GM18499 (cell line): Measurements from ENCODE around the gene ZNF536.
"Not testable (repeated sequence)": the region's sequence is repeated elsewhere in the genome, so short reads cannot be mapped to it uniquely, and the experiment has no call there.

Source experiments
- ATAC-seq: cut with Tn5 transposase; IDR thresholded peaks from one replicate; pipeline ENCODE4 v1.9.1; 2021; ENCODE audit warnings: moderate number of reproducible peaks; ENCODE audit not compliant: insufficient read depth, unreplicated experiment

The ZNF536 gene

DNA sequence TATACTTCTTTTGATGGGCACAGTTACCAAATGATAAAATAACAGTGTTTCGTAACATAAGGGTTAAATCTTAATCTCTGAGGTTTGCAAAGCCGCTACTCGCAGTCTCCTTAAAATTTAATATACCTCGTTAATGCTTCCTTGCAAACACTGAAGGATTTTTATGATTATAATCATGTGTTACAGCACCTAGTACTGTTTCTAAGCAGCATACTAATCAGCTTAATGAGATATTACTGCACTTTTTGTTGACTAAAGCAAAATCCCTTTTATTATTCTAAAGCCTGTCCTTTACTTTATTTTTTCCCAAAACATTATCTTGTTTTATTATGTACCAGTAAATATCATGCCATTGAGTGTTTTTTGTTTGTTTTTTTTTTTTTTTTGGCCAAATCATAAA, 70.5 kb downstream of the ZNF536 start:
- ATAC-seq = no peak

DNA sequence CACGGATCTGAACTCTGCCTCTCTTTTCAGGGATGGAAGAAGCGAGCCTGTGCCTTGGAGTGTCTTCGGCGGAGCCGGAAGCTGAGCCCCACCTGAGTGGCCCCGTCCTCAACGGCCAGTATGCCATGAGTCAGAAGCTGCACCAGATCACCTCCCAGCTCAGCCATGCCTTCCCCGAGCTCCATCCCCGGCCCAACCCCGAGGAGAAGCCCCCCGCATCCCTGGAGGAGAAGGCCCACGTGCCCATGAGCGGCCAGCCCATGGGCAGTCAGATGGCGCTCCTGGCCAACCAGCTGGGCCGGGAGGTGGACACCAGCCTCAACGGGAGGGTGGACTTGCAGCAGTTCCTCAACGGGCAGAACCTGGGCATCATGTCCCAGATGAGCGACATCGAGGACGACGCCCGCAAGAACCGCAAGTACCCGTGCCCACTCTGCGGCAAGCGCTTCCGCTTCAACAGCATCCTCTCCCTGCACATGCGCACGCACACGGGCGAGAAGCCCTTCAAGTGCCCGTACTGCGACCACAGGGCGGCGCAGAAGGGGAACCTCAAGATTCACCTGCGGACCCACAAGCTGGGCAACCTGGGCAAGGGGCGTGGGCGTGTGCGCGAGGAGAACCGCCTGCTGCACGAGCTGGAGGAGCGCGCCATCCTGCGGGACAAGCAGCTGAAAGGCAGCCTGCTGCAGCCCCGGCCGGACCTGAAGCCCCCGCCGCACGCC, 71.5 kb downstream of the ZNF536 start:
- ATAC-seq = no peak

DNA sequence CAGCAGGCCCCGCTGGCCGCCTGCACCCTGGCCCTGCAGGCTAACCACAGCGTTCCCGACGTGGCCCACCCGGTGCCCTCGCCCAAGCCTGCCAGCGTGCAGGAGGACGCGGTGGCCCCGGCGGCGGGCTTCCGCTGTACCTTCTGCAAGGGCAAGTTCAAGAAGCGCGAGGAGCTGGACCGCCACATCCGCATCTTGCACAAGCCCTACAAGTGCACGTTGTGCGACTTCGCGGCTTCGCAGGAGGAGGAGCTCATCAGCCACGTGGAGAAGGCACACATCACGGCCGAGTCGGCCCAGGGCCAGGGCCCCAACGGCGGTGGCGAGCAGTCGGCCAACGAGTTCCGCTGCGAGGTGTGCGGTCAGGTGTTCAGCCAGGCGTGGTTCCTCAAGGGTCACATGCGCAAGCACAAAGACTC, 72.1 kb downstream of the ZNF536 start:
- ATAC-seq = no peak

DNA sequence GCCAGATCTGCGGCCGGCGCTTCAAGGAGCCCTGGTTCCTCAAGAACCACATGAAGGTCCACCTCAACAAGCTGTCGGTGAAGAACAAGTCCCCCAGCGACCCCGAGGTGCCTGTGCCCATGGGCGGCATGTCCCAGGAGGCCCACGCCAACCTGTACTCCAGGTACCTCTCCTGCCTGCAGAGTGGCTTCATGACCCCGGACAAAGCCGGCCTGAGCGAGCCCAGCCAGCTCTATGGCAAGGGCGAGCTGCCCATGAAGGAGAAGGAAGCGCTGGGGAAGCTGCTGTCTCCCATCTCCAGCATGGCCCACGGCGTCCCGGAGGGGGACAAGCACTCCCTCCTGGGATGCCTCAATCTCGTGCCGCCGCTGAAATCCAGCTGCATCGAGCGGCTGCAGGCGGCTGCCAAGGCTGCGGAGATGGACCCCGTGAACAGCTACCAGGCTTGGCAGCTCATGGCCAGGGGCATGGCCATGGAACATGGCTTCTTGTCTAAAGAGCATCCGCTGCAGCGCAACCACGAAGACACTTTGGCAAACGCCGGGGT, 72.6 kb downstream of the ZNF536 start:
- no peak for ATAC-seq

DNA sequence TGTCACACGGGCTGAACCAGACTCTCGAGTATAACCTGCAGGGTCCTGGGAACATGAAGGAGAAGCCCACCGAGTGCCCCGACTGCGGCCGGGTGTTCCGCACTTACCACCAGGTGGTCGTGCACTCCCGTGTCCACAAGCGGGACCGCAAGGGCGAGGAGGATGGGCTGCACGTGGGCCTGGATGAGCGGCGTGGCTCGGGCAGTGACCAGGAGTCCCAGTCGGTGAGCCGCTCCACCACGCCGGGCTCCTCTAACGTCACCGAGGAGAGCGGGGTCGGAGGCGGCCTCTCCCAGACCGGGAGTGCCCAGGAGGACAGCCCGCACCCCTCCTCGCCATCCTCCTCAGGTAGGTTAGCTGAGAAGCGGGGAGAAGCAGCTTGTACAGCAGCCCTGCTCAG, 73.2 kb downstream of the ZNF536 start:
- ATAC-seq = no peak

DNA sequence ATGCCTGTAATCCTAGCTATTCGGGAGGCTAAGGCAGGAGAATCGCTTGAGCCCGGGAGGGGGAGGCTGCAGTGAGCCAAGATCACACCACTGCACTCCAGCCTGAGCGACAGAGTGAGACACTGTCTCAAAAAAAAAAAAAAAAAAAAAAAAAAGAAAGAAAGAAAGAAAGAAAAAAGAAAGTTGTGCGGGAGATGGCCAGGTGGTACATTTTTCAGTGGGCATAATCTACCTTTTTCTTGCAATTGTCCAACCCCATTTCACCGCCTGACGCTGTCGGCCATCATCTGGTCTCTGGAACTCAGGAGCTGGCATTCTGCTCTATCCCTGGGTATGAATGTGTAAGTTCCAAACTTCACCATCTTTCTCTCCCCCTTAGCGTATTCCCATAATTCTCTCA, 73.9 kb downstream of the ZNF536 start:
- not testable (repeated sequence) for ATAC-seq

DNA sequence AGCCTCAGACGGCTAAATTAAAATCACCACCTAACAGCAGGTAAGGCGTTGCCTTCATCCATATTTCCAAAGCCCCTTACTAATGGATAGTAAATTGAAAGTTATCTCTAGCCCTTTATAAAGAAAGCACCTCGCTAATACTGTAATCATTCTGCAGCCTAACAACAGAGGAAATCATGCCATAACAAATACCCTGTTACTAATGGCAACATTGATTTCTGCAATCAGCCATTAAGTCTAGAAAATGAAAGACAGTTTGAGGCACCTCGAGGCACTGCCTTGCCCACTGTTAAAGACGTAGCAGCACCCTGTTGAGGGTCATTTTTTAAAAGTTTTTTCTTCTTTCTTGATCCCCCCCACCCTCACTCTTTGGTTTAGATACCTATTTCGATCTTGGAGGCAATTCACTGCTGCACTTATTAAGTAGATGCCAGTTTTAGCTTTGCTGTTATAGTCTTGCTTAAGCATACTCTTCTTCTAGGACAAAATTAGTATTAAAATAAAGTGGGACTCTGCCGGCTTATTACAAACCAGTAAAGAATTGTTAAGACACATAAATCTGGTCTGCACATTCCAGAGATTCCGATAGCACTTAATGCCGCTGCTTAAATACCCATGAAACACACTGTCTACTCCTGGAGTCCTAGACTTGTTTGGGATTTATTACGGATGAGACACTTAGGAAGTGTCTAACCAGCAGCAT, 74.8 kb downstream of the ZNF536 start:
- ATAC-seq = no peak

DNA sequence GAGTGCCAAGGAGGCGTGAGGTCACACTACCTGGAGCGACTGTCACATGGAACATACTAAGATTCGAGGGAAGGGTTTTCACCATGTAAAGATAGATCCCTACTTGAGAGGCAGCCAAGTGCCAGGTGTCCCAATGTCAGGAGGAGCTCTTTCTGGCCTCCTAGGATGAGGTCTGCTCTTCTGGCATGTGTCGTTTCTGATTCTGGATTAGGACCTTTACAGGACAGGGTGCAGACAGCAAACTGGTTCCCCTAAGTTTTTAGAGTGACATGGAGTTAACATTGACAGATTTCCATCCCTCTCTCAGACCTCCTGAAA, 75.3 kb downstream of the ZNF536 start:
- no peak for ATAC-seq

DNA sequence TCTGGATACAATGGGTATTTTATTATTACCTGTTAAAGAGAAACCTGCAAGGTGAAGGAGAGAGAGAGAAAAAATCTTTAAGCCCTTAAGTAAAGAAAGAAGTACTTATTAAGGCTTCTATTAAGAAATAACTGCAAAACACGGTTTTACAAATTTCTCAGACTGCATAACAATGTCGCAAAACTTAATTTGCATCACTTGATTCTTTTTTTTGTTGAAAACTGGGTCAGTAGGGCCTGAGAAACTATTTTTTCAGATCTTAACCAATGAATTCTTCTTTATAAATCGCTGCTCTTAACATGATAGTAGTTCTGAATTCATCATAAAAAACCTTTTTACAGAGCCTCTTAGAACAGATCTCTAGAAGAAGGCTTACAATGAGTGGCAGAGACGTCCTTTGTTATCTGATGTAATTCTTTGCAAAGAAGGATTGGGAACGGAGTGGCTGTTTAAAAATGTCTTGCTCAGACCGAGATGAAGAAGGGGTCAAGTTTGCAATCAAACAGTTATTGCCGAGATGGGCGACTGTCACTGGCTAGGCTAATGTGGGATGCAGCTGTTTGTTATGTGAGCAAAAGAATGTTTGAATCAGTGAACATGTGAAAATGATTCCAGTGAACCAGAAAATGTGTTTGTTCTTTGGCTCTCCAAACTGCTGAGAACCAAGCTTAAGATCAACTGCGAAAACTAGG, 76.3 kb downstream of the ZNF536 start:
- no peak for ATAC-seq

DNA sequence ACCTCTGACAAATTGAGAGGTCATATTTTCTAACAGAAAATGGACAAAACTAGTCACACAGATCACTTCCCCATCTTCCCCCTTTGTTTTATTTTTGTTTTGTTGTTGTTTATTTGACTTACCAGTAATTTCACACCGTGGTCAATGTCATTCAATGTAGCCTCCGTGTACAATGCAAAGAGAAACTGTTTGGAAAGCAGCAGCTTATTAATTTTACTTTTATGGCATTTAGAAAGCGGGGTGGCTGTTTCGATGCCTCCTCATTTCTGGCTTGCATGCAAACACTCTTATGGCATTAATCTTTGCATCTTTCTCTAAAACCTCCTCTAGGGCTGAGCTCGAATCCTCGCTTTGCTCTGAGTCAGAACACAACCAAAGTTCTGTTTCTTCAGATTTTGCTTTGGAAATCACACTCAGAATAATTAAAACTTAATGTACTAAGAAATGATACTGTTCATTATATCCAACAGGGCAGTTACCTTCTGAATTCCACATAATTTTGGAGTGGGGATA, 77.0 kb downstream of the ZNF536 start:
- ATAC-seq = no peak

DNA sequence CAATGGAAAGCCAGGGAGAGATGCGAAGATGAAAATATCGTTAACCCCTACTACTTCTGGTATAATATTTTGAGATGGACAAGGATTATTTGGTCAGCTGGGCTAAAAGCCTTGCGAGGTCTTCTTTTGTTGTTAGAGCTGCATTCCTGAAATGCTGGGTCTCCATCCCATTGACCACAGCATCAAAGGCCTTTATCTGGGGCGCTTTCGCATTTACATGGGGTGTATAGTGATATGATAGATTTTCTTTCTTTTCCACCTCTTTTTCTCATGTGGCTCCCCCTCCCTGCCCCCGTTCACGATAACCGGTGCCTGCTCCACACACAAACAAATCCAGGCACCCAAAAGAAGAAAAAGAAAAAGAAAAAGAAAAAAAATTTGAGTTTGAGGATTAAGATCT, 77.5 kb downstream of the ZNF536 start:
- no peak for ATAC-seq

DNA sequence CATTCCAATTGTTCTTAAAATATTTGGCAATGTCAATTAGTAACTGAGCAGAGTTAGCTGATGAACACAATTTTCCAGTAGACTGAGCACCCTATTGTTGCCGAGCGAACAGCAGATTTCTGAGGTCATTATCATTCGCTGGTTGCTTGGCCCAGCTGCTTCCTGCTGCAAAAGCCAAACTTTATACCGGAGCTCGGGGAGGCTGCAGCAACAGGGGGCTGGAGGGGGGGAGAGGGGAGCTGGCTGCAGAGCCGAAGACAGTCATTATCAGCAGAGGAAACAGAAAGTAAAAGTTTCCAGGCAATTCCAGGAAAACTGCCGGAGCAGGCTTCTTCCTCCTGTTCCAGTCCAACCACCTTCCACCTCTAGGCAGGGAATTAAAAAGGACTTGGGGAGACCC, 77.9 kb downstream of the ZNF536 start:
- ATAC-seq = no peak

DNA sequence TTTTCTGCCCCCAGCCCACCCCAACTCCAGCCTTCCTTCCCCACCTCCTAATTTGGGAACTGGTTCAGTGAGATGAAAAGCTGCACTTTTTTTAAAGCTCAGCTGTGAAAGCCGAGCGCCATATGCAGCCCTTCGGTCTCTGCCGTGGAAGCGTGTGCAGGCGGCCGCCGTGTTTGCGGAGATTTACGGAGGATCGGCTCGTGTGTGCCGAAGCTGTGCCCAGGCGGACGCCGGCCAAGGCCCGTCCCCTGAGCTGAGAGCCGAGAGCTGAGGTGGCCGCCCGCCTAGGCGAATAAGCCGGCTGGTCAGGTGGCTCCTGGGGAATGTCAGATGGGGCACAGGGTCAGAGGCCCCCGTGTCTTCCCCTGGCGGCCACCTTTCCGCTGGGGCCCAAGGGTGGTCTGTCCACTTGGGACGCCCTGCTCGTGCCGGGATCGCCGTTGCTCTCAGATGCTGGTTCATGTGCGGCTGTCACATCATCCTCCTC, 78.7 kb downstream of the ZNF536 start:
- no peak for ATAC-seq

DNA sequence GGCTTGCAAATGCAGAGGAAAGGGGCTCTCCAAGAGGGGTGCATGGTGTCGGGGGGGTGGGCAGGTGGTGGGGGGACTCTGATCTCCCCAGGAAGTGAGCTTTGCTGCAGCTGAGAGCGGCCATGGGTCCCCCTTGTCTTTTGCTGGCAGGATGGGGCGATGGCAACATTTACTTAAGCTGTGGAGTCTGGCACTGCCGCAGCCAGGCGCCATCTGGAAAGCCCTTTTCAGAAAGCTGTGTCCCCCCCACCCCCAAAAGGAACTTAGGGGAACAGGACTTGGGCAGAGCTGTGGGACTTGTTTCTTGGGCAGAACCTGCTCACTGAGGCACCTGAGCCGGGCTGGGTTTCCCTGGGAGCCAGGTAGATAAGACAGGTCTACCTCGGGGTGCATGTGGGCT, 80.7 kb downstream of the ZNF536 start:
- no peak for ATAC-seq

DNA sequence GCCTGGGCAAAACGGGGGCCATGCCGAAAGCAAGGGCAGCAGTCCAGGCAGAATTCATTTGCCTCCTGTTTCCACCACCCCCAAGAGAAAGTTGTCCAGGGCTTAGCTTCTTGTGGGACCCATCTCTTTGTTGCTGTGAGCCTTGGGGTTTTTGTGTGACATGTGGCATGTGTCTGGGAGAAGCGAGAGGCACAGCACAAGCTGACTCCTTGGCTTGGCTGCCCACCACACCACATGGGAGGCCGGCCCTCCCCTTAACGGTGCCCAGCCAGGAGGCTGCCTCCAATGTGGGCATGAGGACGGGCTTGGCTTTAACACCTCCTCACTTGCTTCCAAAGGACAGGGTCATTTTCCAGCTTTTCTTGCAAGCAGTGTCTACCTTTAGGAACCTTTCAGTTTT, 81.6 kb downstream of the ZNF536 start:
- no peak for ATAC-seq

DNA sequence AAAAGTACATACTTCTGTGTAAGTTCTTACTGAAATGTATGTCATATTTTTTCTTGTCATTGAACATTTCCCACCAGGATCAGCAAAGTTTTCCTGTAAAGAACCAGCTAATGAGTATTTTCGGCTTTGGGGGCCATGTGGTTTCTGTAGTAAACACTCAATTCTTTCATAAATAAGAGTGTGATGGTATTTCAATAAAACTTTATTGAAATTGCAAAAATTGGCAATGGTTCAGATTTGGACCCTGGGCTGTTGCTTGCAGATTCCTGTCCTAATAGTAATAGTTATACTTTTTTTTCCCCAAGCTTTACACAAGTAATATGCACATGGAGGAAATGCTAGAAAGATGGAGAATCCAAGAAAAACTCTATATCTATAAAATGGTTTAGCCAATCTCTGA, 83.7 kb downstream of the ZNF536 start:
- ATAC-seq = no peak

DNA sequence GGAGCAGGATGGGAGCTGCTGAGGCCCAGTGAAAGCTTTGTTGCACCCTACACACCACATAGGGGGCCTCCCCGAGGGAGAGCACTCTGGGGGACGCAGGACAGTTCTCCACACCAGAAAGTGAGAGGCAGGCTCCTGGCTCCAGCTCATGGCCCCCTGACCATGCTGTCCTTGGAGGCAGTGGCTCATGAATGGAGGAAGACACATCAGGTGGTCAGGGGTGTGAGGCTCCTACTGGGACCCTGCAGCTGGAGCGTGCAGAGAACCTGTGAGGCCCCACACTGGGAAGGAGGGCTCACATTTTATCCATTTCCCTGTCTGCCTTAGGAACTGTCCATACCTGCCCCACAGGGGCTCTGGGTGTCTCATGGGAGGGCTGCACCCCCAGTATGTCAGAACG, 85.3 kb downstream of the ZNF536 start:
- no peak for ATAC-seq

DNA sequence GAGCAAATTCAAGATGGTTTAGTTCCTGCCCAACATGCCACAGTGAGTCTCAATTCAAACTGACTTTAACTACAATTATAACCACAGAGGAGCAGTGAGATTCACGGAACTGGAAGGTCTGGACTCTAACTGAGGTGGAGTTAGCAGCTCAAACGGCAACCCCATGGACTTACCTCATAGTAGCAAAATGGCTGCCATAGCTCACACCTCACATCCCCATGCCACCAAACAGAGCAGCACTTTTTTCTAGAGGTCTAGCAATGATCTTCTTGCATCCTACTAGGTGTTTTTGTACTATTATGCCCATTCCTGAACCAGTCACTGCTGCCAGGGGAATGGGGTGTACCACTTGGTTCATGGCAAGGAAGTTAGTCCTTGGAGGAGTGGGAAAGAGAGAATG, 87.7 kb downstream of the ZNF536 start:
- ATAC-seq = no peak

DNA sequence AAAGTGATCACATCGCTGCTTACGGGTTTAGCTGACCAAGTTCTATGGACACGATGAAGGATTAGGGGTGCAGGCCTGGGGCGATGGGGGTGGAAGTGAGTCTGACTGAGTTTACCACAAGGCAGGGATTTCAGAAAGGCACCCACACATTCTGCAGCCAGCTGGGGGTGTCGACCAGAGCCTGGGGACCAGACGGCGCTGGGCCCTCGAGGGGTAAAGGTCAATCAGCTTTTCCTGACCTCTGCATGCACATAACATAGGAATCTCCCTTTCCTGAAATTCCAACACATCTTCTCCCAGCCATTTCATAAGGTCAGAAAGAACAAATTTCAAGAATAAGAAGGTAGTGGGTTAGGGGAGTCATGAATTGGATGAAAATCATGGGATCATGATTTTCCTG, 92.0 kb downstream of the ZNF536 start:
- ATAC-seq = no peak

DNA sequence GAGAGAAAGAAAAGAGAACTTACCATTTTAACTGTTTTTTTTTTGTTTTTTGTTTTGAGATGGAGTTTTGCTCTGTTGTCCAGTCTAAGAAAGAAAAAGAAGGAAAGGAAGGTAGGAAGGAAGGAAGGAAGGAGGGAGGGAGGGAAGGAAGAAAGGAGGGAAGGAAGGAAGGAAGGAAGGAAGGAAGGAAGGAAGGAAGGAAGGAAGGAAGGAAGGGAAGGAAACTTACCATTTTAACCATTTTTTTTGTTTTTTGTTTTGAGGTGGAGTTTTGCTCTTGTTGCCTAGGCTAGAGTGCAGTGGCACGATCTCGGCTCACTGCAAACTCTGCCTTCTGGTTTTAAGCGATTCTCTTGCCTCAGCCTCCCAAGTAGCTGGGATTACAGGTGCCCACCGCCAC, 94.4 kb downstream of the ZNF536 start:
- ATAC-seq = not testable (repeated sequence)

DNA sequence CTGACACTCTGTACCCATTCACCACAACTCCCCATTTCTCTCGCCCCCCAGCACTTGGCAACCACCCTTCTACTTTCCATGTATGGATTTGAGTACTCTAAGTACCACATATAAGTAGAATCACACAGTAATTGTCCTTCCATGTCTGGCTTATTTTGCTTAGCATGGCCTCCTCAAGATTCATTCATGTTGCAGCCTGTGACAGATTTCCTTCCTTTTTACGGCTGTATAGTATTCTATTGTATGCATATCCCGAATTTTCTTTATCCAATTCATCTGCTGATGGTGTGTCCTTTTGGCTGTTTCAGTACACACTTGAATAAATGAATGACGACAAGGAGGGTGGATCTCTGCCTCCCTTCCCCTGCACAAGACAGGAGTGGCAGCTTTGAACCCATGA, 95.1 kb downstream of the ZNF536 start:
- ATAC-seq = no peak
